Brain microvascular endothelial cell (primary cell): ENCODE data around the gene PHTF2.

Experiments used
- DNase-seq: peaks from one replicate; pipeline ENCODE4 v3.0.0-alpha.2; 2020
- H3K27ac ChIP-seq: fragments of 250-450 bp; sonication (Bioruptor Pico); 2 replicates; pipeline ENCODE4 v1.5.1; 2020; ENCODE audit warnings: mild to moderate bottlenecking, moderate library complexity
- H3K27me3 ChIP-seq: fragments of 250-450 bp; sonication (Bioruptor Pico); replicated peaks from 2 replicates; pipeline ENCODE4 v1.5.1; 2020; ENCODE audit warnings: mild to moderate bottlenecking
- H3K36me3 ChIP-seq: fragments of 250-450 bp; sonication (Bioruptor Pico); replicated peaks from 2 replicates; pipeline ENCODE4 v1.5.1; 2020; ENCODE audit warnings: mild to moderate bottlenecking
- H3K4me3 ChIP-seq: 2 replicates; pipeline ENCODE4 v1.5.1; 2011; ENCODE audit warnings: low read depth, mild to moderate bottlenecking, control low read depth, low read length, moderate library complexity
- in situ Hi-C: cut with HindIII; loops from 2 replicates; pipeline ENCODE4 v1.10.0; 2017; ENCODE audit warnings: low sequenced_read_pairs, low pct_ligation_motif_present
- TF ChIP-seq, protein P1 (sequence below): IDR thresholded peaks from 2 replicates; pipeline ENCODE4 v1.5.1; 2011; ENCODE audit warnings: low read depth, mild to moderate bottlenecking, moderate library complexity, low read length, control low read depth, inconsistent platforms; ENCODE audit errors: missing control alignments

Gene PHTF2

DNA sequence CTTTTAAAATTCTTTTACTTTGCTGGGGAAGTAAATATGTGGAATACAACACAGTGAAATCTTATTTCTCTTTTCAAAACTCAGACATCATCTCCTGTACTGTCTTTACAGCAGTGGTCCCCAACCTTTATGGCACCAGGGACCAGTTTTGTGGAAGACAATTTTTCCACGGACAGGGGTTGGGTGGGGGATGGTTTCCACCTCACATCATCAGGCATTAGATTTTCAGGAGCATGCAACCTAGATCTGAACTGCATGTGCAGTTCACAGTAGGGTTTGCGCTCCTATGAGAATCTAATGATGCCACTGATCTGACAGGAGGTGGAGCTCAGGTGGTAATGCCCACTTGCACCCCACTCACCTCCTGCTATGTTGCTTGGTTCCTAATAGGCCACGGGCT is 12.6 kb upstream of the PHTF2 start:
- H3K4me3 ChIP-seq, result no peak overlapping the region
- H3K27ac ChIP-seq, result no peak overlapping the region
- TF ChIP-seq, protein P1, sequence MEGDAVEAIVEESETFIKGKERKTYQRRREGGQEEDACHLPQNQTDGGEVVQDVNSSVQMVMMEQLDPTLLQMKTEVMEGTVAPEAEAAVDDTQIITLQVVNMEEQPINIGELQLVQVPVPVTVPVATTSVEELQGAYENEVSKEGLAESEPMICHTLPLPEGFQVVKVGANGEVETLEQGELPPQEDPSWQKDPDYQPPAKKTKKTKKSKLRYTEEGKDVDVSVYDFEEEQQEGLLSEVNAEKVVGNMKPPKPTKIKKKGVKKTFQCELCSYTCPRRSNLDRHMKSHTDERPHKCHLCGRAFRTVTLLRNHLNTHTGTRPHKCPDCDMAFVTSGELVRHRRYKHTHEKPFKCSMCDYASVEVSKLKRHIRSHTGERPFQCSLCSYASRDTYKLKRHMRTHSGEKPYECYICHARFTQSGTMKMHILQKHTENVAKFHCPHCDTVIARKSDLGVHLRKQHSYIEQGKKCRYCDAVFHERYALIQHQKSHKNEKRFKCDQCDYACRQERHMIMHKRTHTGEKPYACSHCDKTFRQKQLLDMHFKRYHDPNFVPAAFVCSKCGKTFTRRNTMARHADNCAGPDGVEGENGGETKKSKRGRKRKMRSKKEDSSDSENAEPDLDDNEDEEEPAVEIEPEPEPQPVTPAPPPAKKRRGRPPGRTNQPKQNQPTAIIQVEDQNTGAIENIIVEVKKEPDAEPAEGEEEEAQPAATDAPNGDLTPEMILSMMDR, result no peak
- DNase-seq, result no peak
- in situ Hi-C loops, result no loop called here
- H3K36me3 ChIP-seq, result no peaks in the 10 kb centered on the region
- H3K27me3 ChIP-seq, result no peaks in the 10 kb centered on the region

- H3K4me3 ChIP-seq, result no peak overlapping the region
- no peaks in the 10 kb centered on the region for H3K36me3 ChIP-seq
- no peak for DNase-seq
- no peak overlapping the region for H3K27ac ChIP-seq
- H3K27me3 ChIP-seq, result no peaks in the 10 kb centered on the region
- in situ Hi-C loops, result no loop called here
- TF ChIP-seq, protein P1, result no peak
These were observed 11.8 kb upstream of the PHTF2 start for GRCh38 chr7:77786741-77787140.

GRCh38 chr7:77788327-77788902 is 10.2 kb upstream of the PHTF2 start:
- TF ChIP-seq, protein P1, result no peak
- H3K36me3 ChIP-seq, result no peaks in the 10 kb centered on the region
- H3K4me3 ChIP-seq, result no peak overlapping the region
- no peak overlapping the region for H3K27ac ChIP-seq
- in situ Hi-C loops, result no loop called here
- no peak for DNase-seq
- no peaks in the 10 kb centered on the region for H3K27me3 ChIP-seq

GRCh38 chr7:77791336-77791735 is 7.2 kb upstream of the PHTF2 start:
- H3K4me3 ChIP-seq, result no peak overlapping the region
- TF ChIP-seq, protein P1, result no peak
- H3K27ac ChIP-seq, result no peak overlapping the region
- no peaks in the 10 kb centered on the region for H3K36me3 ChIP-seq
- no peaks in the 10 kb centered on the region for H3K27me3 ChIP-seq
- no peak for DNase-seq
- in situ Hi-C loops, result no loop called here

DNA sequence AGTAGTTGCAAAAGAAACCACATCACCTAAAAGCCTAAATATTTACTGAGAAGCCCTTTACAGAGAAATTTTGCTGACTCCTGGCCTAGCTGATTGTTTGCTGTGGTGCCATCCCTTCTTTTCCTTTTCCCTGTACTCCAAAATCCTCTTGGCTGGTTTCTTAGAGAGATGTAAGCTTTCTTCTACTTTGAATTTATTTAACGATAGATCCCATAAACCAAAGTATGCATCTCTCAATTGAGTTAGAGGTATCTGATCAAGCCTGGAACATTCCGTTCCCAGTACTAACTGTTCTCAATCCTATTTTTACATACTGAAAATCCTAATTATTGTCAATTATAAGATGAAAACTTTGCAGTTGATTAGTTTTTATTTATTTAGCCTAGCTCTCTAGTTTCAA is 6.6 kb upstream of the PHTF2 start:
- in situ Hi-C loops, result no loop called here
- TF ChIP-seq, protein P1, result no peak
- no peak overlapping the region for H3K27ac ChIP-seq

GRCh38 chr7:77794000-77794399 is 4.6 kb upstream of the PHTF2 start:
- H3K27ac ChIP-seq, result no peak overlapping the region
- H3K27me3 ChIP-seq, result no peaks in the 10 kb centered on the region
- no peaks in the 10 kb centered on the region for H3K36me3 ChIP-seq
- TF ChIP-seq, protein P1, result no peak
- in situ Hi-C loops, result no loop called here
- no peak overlapping the region for H3K4me3 ChIP-seq
- no peak for DNase-seq

More for the DNA sequence above, 6.6 kb upstream of the PHTF2 start:
- Histone ChIP-seq H3K4me3 (no peak overlapping the region), H3K36me3 (no peaks in the 10 kb centered on the region), H3K27me3 (no peaks in the 10 kb centered on the region)
- no peak for DNase-seq
